ENCODE measurements around the gene CADPS. TPM values are rescaled to one million over a fixed set of nuclear protein-coding genes. Genes with fewer than 3 reads are reported as not detected.

CADPS gene
- total and polyA plus RNA-seq, 9 of the 15 experiments (the other 6 are each of a cell fraction or from before 2014, with no cell fraction given), result not detected

DNA sequence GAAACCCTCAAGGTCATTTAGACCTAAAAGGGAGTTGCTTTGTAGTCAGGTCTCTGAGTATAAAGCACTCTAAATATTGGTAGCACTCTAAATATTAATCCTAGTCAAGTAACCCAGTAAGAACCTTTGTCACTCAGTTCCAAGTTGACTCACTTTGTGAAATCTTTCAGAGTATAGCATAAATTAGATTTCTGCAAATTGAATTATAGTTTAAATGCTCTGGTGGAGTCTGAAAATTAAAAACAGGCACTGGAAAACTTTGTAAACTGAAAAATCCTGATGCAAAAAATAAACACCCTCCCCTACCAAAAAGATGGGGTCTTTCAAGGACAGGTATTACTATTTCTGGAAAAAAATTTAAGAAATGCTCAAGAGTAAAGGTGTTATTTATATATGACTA is 305.6 kb downstream of the CADPS start:
- no peaks in the 10 kb centered on the region for H4K20me1 ChIP-seq (replicated peaks; ENCODE audit: control insufficient read depth, insufficient read depth, low read length)
- H3K4me2 ChIP-seq (ENCODE audit: insufficient read depth, low read length), result no peak overlapping the region
- in situ Hi-C loops (cut with MboI) (loop anchor here (10.0 kb wide), 1 partner anchor 365 kb away; no protein-coding TSS in a partner anchor), intact Hi-C loops (cut with micrococcal nuclease) (no loop called here)
- H3K9ac ChIP-seq (ENCODE audit: insufficient read depth in 1 of 2, low read depth in 2 of 2, low read length in 2 of 2), result no peak overlapping the region
- ATAC-seq, result no peak
- H3K36me3 ChIP-seq (ENCODE audit: control insufficient read depth, insufficient read depth, low read length), result no peaks in the 10 kb centered on the region
- H3K79me2 ChIP-seq (ENCODE audit: control insufficient read depth, insufficient read depth, low read length), result no peaks in the 10 kb centered on the region
- no peaks in the 10 kb centered on the region for H3K9me3 ChIP-seq (replicated peaks; ENCODE audit: control insufficient read depth, insufficient read depth, low read depth, low read length)
- POLR2A ChIA-PET, result no interaction called here
- no peak overlapping the region for H2AFZ ChIP-seq (ENCODE audit: low read depth, low read length)
- H3K27me3 ChIP-seq (ENCODE audit: control insufficient read depth in 2 of 2, insufficient read depth in 2 of 2, low read length in 2 of 2), result no peaks in the 10 kb centered on the region
- BruUV-seq (replicated peaks), result no TSS peak
- no peaks in the 10 kb centered on the region for H3K9me1 ChIP-seq (ENCODE audit: control insufficient read depth, insufficient read depth, low read length)
- no peak for FAIRE-seq
- H3K27ac ChIP-seq (ENCODE audit: extremely low read depth, low read depth, low read length), result no peak overlapping the region
- H3K4me1 ChIP-seq (replicated peaks in 1 of 2; ENCODE audit: control insufficient read depth in 2 of 2, insufficient read depth in 2 of 2, low read length in 2 of 2), result no peaks in the 10 kb centered on the region
- H3K4me3 ChIP-seq, result no peak overlapping the region
- no peak for DNase-seq (ENCODE audit: extremely low read depth in 1 of 4, low spot score in 3 of 4)
- CTCF ChIA-PET (ENCODE audit: low intra/inter-chr PET ratio), result no interaction called here
- TF ChIP-seq, protein P1, sequence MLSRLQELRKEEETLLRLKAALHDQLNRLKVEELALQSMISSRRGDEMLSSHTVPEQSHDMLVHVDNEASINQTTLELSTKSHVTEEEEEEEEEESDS (CRISPR knock-in tag; IDR thresholded peaks at IDR 0.05), result no peak
- TF ChIP-seq ZNF282 (CRISPR knock-in tag; IDR thresholded peaks at IDR 0.05) (no peak), ASH1L (IDR thresholded peaks at IDR 0.05; ENCODE audit: borderline replicate concordance, low read depth, partially characterized antibody) (no peak), ELF4 (CRISPR knock-in tag; IDR thresholded peaks at IDR 0.05) (no peak), SPI1 (IDR thresholded peaks at IDR 0.05; ENCODE audit: borderline replicate concordance, low read depth, low read length) (no peak), CTBP1 (IDR thresholded peaks at IDR 0.05; ENCODE audit: borderline replicate concordance) (no peak), ZNF717 (CRISPR knock-in tag; IDR thresholded peaks at IDR 0.05) (no peak), LARP7 (IDR thresholded peaks at IDR 0.05) (no peak), PHB (CRISPR knock-in tag; IDR thresholded peaks at IDR 0.05) (no peak), MYNN (IDR thresholded peaks at IDR 0.05) (no peak), MYNN (CRISPR knock-in tag; IDR thresholded peaks at IDR 0.05) (no peak), MCM5 (IDR thresholded peaks at IDR 0.05; ENCODE audit: low read depth) (no peak)
- TF ChIP-seq, protein P2, sequence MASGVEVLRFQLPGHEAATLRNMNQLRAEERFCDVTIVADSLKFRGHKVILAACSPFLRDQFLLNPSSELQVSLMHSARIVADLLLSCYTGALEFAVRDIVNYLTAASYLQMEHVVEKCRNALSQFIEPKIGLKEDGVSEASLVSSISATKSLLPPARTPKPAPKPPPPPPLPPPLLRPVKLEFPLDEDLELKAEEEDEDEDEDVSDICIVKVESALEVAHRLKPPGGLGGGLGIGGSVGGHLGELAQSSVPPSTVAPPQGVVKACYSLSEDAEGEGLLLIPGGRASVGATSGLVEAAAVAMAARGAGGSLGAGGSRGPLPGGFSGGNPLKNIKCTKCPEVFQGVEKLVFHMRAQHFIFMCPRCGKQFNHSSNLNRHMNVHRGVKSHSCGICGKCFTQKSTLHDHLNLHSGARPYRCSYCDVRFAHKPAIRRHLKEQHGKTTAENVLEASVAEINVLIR (CRISPR knock-in tag; IDR thresholded peaks at IDR 0.05), result no peak
- TF ChIP-seq, protein P3, sequence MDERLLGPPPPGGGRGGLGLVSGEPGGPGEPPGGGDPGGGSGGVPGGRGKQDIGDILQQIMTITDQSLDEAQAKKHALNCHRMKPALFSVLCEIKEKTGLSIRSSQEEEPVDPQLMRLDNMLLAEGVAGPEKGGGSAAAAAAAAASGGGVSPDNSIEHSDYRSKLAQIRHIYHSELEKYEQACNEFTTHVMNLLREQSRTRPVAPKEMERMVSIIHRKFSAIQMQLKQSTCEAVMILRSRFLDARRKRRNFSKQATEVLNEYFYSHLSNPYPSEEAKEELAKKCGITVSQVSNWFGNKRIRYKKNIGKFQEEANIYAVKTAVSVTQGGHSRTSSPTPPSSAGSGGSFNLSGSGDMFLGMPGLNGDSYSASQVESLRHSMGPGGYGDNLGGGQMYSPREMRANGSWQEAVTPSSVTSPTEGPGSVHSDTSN (CRISPR knock-in tag; IDR thresholded peaks at IDR 0.05; ENCODE audit: low read depth), result no peak
- TF ChIP-seq, protein P3 (tag; conservative IDR thresholded peaks at IDR 0.05; ENCODE audit: low read depth), result no peak
- TF ChIP-seq, protein P4, sequence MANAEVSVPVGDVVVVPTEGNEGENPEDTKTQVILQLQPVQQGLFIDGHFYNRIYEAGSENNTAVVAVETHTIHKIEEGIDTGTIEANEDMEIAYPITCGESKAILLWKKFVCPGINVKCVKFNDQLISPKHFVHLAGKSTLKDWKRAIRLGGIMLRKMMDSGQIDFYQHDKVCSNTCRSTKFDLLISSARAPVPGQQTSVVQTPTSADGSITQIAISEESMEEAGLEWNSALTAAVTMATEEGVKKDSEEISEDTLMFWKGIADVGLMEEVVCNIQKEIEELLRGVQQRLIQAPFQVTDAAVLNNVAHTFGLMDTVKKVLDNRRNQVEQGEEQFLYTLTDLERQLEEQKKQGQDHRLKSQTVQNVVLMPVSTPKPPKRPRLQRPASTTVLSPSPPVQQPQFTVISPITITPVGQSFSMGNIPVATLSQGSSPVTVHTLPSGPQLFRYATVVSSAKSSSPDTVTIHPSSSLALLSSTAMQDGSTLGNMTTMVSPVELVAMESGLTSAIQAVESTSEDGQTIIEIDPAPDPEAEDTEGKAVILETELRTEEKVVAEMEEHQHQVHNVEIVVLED (CRISPR knock-in tag; IDR thresholded peaks at IDR 0.05), result no peak
- TF ChIP-seq, protein P5, sequence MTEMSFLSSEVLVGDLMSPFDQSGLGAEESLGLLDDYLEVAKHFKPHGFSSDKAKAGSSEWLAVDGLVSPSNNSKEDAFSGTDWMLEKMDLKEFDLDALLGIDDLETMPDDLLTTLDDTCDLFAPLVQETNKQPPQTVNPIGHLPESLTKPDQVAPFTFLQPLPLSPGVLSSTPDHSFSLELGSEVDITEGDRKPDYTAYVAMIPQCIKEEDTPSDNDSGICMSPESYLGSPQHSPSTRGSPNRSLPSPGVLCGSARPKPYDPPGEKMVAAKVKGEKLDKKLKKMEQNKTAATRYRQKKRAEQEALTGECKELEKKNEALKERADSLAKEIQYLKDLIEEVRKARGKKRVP (CRISPR knock-in tag; IDR thresholded peaks at IDR 0.05), result no peak
- TF ChIP-seq, protein P6, sequence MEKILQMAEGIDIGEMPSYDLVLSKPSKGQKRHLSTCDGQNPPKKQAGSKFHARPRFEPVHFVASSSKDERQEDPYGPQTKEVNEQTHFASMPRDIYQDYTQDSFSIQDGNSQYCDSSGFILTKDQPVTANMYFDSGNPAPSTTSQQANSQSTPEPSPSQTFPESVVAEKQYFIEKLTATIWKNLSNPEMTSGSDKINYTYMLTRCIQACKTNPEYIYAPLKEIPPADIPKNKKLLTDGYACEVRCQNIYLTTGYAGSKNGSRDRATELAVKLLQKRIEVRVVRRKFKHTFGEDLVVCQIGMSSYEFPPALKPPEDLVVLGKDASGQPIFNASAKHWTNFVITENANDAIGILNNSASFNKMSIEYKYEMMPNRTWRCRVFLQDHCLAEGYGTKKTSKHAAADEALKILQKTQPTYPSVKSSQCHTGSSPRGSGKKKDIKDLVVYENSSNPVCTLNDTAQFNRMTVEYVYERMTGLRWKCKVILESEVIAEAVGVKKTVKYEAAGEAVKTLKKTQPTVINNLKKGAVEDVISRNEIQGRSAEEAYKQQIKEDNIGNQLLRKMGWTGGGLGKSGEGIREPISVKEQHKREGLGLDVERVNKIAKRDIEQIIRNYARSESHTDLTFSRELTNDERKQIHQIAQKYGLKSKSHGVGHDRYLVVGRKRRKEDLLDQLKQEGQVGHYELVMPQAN (IDR thresholded peaks at IDR 0.05; ENCODE audit: borderline replicate concordance), result no peak

All from K562 (cell line).